ENCODE results near the gene PALD1. TPM values are rescaled to one million over a fixed set of nuclear protein-coding genes. Genes with fewer than 3 reads are reported as not detected.

Gene PALD1
- total RNA-seq, 3 donors from 2014 or later = 1.9 to 7.5 (median 5.9) TPM

GRCh38 chr10:70533189-70533558, 54.6 kb downstream of the PALD1 start:
- TF ChIP-seq POLR2A (IDR thresholded peaks at IDR 0.05) = no peak
- TF ChIP-seq, protein P1, sequence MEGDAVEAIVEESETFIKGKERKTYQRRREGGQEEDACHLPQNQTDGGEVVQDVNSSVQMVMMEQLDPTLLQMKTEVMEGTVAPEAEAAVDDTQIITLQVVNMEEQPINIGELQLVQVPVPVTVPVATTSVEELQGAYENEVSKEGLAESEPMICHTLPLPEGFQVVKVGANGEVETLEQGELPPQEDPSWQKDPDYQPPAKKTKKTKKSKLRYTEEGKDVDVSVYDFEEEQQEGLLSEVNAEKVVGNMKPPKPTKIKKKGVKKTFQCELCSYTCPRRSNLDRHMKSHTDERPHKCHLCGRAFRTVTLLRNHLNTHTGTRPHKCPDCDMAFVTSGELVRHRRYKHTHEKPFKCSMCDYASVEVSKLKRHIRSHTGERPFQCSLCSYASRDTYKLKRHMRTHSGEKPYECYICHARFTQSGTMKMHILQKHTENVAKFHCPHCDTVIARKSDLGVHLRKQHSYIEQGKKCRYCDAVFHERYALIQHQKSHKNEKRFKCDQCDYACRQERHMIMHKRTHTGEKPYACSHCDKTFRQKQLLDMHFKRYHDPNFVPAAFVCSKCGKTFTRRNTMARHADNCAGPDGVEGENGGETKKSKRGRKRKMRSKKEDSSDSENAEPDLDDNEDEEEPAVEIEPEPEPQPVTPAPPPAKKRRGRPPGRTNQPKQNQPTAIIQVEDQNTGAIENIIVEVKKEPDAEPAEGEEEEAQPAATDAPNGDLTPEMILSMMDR (IDR thresholded peaks at IDR 0.05) = no peak
- no peak for TF ChIP-seq POLR2AphosphoS5 (IDR thresholded peaks at IDR 0.05)
- intact Hi-C loops (cut with DNase I; ENCODE audit: low total_unique reads) = no loop called here

DNA sequence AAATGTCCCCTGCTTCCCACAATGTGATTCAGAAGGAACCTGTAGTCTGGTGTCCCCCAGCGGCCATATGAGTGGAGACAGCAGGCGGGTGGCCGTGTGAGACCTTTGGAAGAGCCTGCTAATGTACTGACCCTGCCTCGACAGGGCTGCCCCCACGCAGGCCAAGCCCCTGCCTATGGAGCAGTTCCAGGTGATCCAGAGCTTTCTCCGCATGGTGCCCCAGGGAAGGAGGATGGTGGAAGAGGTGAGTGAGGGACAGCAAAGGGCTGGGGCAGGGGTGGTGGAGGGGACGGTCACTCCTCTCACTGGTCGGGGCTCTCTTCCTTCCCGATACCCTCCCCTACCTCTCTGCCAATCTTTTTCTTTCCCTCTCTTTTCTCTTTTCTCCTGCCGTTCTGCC, 55.7 kb downstream of the PALD1 start:
- H3K4me1 ChIP-seq = no peaks in the 10 kb centered on the region
- no peaks in the 10 kb centered on the region for H3K36me3 ChIP-seq
- H3K27ac ChIP-seq = no peak overlapping the region
- no peak for DNase-seq (ENCODE audit: low spot score in 2 of 2)
- TF ChIP-seq POLR2AphosphoS5 (IDR thresholded peaks at IDR 0.05) (no peak), POLR2A (IDR thresholded peaks at IDR 0.05) (no peak)
- TF ChIP-seq, protein P1 (IDR thresholded peaks at IDR 0.05) = no peak
- no peaks in the 10 kb centered on the region for H3K27me3 ChIP-seq
- no peaks in the 10 kb centered on the region for H3K9me3 ChIP-seq
- intact Hi-C loops (cut with DNase I; ENCODE audit: low total_unique reads) = no loop called here
- H3K4me3 ChIP-seq = no peak overlapping the region

More at GRCh38 chr10:70533189-70533558, 54.6 kb downstream of the PALD1 start:
- H3K27me3 ChIP-seq = no peaks in the 10 kb centered on the region
- H3K36me3 ChIP-seq = no peaks in the 10 kb centered on the region
- DNase-seq (ENCODE audit: low spot score in 2 of 2) = no peak
- H3K27ac ChIP-seq = no peak overlapping the region
- H3K4me3 ChIP-seq = no peak overlapping the region
- no peaks in the 10 kb centered on the region for H3K9me3 ChIP-seq
- H3K4me1 ChIP-seq = no peaks in the 10 kb centered on the region

DNA sequence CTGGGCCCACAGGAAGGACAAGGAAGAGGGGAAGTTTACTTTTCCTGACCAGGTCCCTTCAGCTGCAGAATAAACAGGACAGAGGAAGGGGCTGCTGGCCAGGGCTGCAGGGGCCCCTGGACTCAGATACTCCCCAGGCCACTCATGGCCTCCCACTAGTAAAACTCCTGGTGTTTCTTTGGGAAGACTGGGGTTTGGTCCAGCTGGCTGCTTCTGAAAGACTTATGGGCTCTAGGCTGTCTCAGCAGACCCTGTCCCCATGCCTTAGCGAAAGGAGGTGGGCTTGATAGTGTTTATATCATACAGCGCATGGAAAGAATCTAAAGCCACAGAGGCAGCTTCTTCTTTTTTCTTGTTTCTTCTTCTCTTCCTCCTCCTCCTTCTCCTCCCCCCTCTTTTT, 56.4 kb downstream of the PALD1 start:
- no peak overlapping the region for H3K27ac ChIP-seq
- DNase-seq (ENCODE audit: low spot score in 2 of 2) = no peak
- no peak for TF ChIP-seq POLR2A (IDR thresholded peaks at IDR 0.05)
- no peak for TF ChIP-seq POLR2AphosphoS5 (IDR thresholded peaks at IDR 0.05)
- TF ChIP-seq, protein P1 (IDR thresholded peaks at IDR 0.05) = no peak
- H3K4me1 ChIP-seq = no peaks in the 10 kb centered on the region
- no peak overlapping the region for H3K4me3 ChIP-seq
- no peaks in the 10 kb centered on the region for H3K9me3 ChIP-seq
- no peaks in the 10 kb centered on the region for H3K36me3 ChIP-seq
- H3K27me3 ChIP-seq = no peaks in the 10 kb centered on the region
- intact Hi-C loops (cut with DNase I; ENCODE audit: low total_unique reads) = no loop called here

- intact Hi-C loops (cut with DNase I; ENCODE audit: low total_unique reads) = no loop called here
Measured at GRCh38 chr10:70535451-70535850, 56.9 kb downstream of the PALD1 start.

GRCh38 chr10:70536196-70536861, 57.8 kb downstream of the PALD1 start:
- Histone ChIP-seq H3K4me1 (no peaks in the 10 kb centered on the region), H3K27me3 (no peaks in the 10 kb centered on the region), H3K36me3 (no peaks in the 10 kb centered on the region), H3K9me3 (no peaks in the 10 kb centered on the region), H3K4me3 (no peak overlapping the region), H3K27ac (no peak overlapping the region)
- intact Hi-C loops (cut with DNase I; ENCODE audit: low total_unique reads) = no loop called here
- no peak for TF ChIP-seq POLR2AphosphoS5 (IDR thresholded peaks at IDR 0.05)
- no peak for TF ChIP-seq POLR2A (IDR thresholded peaks at IDR 0.05)
- TF ChIP-seq, protein P1 (IDR thresholded peaks at IDR 0.05) = no peak
- no peak for DNase-seq (ENCODE audit: low spot score in 2 of 2)

More at GRCh38 chr10:70535451-70535850, 56.9 kb downstream of the PALD1 start:
- DNase-seq (ENCODE audit: low spot score in 2 of 2) = no peak
- no peak overlapping the region for H3K27ac ChIP-seq
- H3K36me3 ChIP-seq = no peaks in the 10 kb centered on the region
- H3K27me3 ChIP-seq = no peaks in the 10 kb centered on the region
- TF ChIP-seq, protein P1 (IDR thresholded peaks at IDR 0.05) = no peak
- TF ChIP-seq POLR2AphosphoS5 (IDR thresholded peaks at IDR 0.05) (no peak), POLR2A (IDR thresholded peaks at IDR 0.05) (no peak)
- H3K4me3 ChIP-seq = no peak overlapping the region
- no peaks in the 10 kb centered on the region for H3K9me3 ChIP-seq
- H3K4me1 ChIP-seq = no peaks in the 10 kb centered on the region

All from breast epithelium (tissue), 4 donors.